Endothelial cell of umbilical vein (primary cell): ENCODE results near the gene FUBP3. TPM values are rescaled to one million over a fixed set of nuclear protein-coding genes. Genes with fewer than 3 reads are reported as not detected.

Experiments
- BruUV-seq: library from RNA; stranded (reverse); fragments of 400-500 nt; replicated peaks from 2 replicates; lab custom pipeline; 2021; lab: Mats Ljungman, UMichigan
- CTCF ChIA-PET: fragments of 300-600, 350-600 bp; sonication (Branson Sonifier 250); formaldehyde crosslinking; loops from one replicate; lab custom pipeline; 2021; ENCODE audit warnings: antibody characterized with exemption, inconsistent platforms; lab: Charles Lee
- POLR2A ChIA-PET: fragments of 300-600, 350-600 bp; sonication (Branson Sonifier 250); formaldehyde crosslinking; loops from one replicate; lab custom pipeline; 2021; ENCODE audit warnings: antibody characterized with exemption, inconsistent platforms; lab: Charles Lee
- DNase-seq: peaks from one replicate; pipeline ENCODE4 v3.0.0-alpha.2; 2011; ENCODE audit warnings: low read depth, low spot score
- FAIRE-seq: peaks from 2 replicates; lab custom pipeline; 2011; peaks lifted over from hg19 to GRCh38; lab: Jason Lieb, UNC
- H2AFZ ChIP-seq: 2 replicates; pipeline ENCODE4 v1.6.0; 2012; ENCODE audit warnings: low read depth, low read length, control low read depth, inconsistent platforms
- H3K27ac ChIP-seq: 2 replicates; pipeline ENCODE4 v1.5.1; 2011; ENCODE audit warnings: low read depth, mild to moderate bottlenecking, control low read depth, low read length, moderate library complexity; ENCODE audit not compliant: insufficient read depth
- H3K27me3 ChIP-seq, 2 experiments: 2 replicates each; pipeline versions ENCODE4 v1.6.0 to v1.6.1; 2011; ENCODE audit warnings: low read length in 2 of 2, mixed read lengths in 1 of 2; ENCODE audit not compliant: control insufficient read depth in 2 of 2, insufficient read depth in 2 of 2
- H3K36me3 ChIP-seq, 2 experiments: 2 replicates in 1 of 2; 3 replicates in 1 of 2; pipeline ENCODE4 v1.5.1; 2011; ENCODE audit warnings: low read length in 2 of 2, mild to moderate bottlenecking in 1 of 2, moderate library complexity in 1 of 2; ENCODE audit not compliant: control insufficient read depth in 2 of 2, insufficient read depth in 2 of 2; ENCODE audit errors: extremely low read depth in 1 of 2
- H3K4me1 ChIP-seq: 3 replicates; pipeline ENCODE4 v1.5.1; 2011; ENCODE audit warnings: mild to moderate bottlenecking, low read length; ENCODE audit not compliant: control insufficient read depth, insufficient read depth; ENCODE audit errors: extremely low read depth
- H3K4me2 ChIP-seq: 2 replicates; pipeline ENCODE4 v1.6.1; 2011; ENCODE audit warnings: low read length, control low read depth, mixed read lengths; ENCODE audit not compliant: insufficient read depth
- H3K4me3 ChIP-seq, 3 experiments: fragments of 200-600 bp in 1 of 3; sonication (generic), shearing (Covaris generic) in 1 of 3; replicated peaks in 1 of 3; 2 replicates each; pipeline ENCODE4 v1.5.1; 2011 to 2016; ENCODE audit warnings: control low read depth in 3 of 3, low read length in 3 of 3, mild to moderate bottlenecking in 2 of 3, inconsistent platforms in 1 of 3, low read depth in 1 of 3, moderate library complexity in 1 of 3; ENCODE audit not compliant: insufficient read depth in 1 of 3
- H3K79me2 ChIP-seq: 2 replicates; pipeline ENCODE4 v1.6.0; 2012; ENCODE audit warnings: low read length, inconsistent platforms; ENCODE audit not compliant: control insufficient read depth, insufficient read depth
- H3K9ac ChIP-seq: replicated peaks from 2 replicates; pipeline ENCODE3; 2011; ENCODE audit warnings: low read length, control low read depth; ENCODE audit not compliant: insufficient read depth; ENCODE audit errors: extremely low read depth
- H3K9me1 ChIP-seq: replicated peaks from 3 replicates; pipeline ENCODE4 v1.6.0; 2011; ENCODE audit warnings: mild to moderate bottlenecking, low read length; ENCODE audit not compliant: control insufficient read depth, insufficient read depth; ENCODE audit errors: extremely low read depth
- H3K9me3 ChIP-seq: replicated peaks from 2 replicates; pipeline ENCODE4 v1.5.1; 2012; ENCODE audit warnings: low read length, inconsistent platforms; ENCODE audit not compliant: control insufficient read depth, insufficient read depth
- H4K20me1 ChIP-seq: replicated peaks from 2 replicates; pipeline ENCODE3; 2011; ENCODE audit warnings: mild to moderate bottlenecking, low read length; ENCODE audit not compliant: control insufficient read depth, insufficient read depth; ENCODE audit errors: extremely low read depth
- CTCF ChIP-seq, 2 donors: IDR thresholded peaks; 1 replicate in 1 of 2; 2 replicates in 1 of 2; pipeline ENCODE4 v1.5.1; 2011; ENCODE audit warnings: low read length in 2 of 2, mild to moderate bottlenecking in 2 of 2, moderate library complexity in 2 of 2, control low read depth in 1 of 2, inconsistent platforms in 1 of 2, low read depth in 1 of 2; ENCODE audit not compliant: insufficient read depth in 1 of 2; ENCODE audit errors: extremely low read depth in 1 of 2
- EZH2 ChIP-seq: IDR thresholded peaks from 2 replicates; pipeline ENCODE4 v1.6.1; 2012; ENCODE audit warnings: borderline replicate concordance, low read depth, mild to moderate bottlenecking, moderate library complexity, low read length, inconsistent platforms; ENCODE audit not compliant: severe bottlenecking
- FOS ChIP-seq: IDR thresholded peaks from 2 replicates; pipeline ENCODE4 v1.6.1; 2011; ENCODE audit warnings: mild to moderate bottlenecking, low read length, moderate library complexity, borderline replicate concordance; ENCODE audit not compliant: insufficient read depth
- GATA2 ChIP-seq: IDR thresholded peaks from 2 replicates; pipeline ENCODE4 v1.7.0; 2011; ENCODE audit warnings: low read depth, mild to moderate bottlenecking, moderate library complexity, mixed read lengths, low read length; ENCODE audit not compliant: insufficient read length, insufficient read depth
- JUN ChIP-seq: IDR thresholded peaks from 2 replicates; pipeline ENCODE4 v1.6.1; 2011; ENCODE audit warnings: borderline replicate concordance, low read depth; ENCODE audit not compliant: insufficient read length, insufficient read depth
- MAX ChIP-seq: IDR thresholded peaks from 2 replicates; pipeline ENCODE4 v1.6.1; 2011; ENCODE audit not compliant: insufficient read depth, insufficient read length
- MYC ChIP-seq: IDR thresholded peaks from one replicate; pipeline ENCODE4 v1.6.1; 2011; ENCODE audit warnings: mild to moderate bottlenecking, low read depth, low read length
- POLR2A ChIP-seq: IDR thresholded peaks from 2 replicates; pipeline ENCODE4 v1.6.1; 2012; ENCODE audit warnings: low read depth, mild to moderate bottlenecking, control low read depth, low read length
- POLR2AphosphoS5 ChIP-seq: IDR thresholded peaks from 2 replicates; pipeline ENCODE4 v1.6.1; 2012; ENCODE audit warnings: low read depth, mild to moderate bottlenecking, control low read depth, low read length, moderate library complexity; ENCODE audit not compliant: insufficient read depth
- dilution Hi-C: fragments of 300-500 bp; cut with MboI; formaldehyde crosslinking; loops from one replicate; pipeline ENCODE4 v1.15.0; 2019; ENCODE audit warnings: low sequenced_read_pairs; ENCODE audit not compliant: extremely low pct_ligation_motif_present
- intact Hi-C: fragments of 100-400 bp; cut with micrococcal nuclease; formaldehyde crosslinking; loops from one replicate; pipeline ENCODE4 v1.10.0; 2022
- polyA plus RNA-seq, 4 experiments: library from polyadenylated mRNA; depleted of rRNA in 3 of 4; stranded (reverse) in 3 of 4; unstranded in 1 of 4; fragments of >200 nt; gene quantifications; 2 replicates each; pipeline versions ENCODE4 v1.2.1 to v1.2.3, GENCODE V29; 2011 to 2012; ENCODE audit warnings: missing spikeins in 1 of 4
- total RNA-seq: library from RNA; stranded (reverse); gene quantifications from 2 replicates; pipeline ENCODE4 v1.2.3, GENCODE V29; 2021

The FUBP3 gene
- total and polyA plus RNA-seq, 2 donors (not counting 3 experiments of a cell fraction or from before 2014, with no cell fraction given): 19.4 to 50.9 TPM

GRCh38 chr9:130549093-130549735, 30.2 kb upstream of the FUBP3 start:
- Histone ChIP-seq H3K9me3 (no peaks in the 10 kb centered on the region), H3K79me2 (no peaks in the 10 kb centered on the region), H2AFZ (no peak overlapping the region), H3K27ac (no peak overlapping the region), H3K27me3 (peaks cover 0 to 2% of the 10 kb centered on the region in 2 experiments), H3K4me1 (no peaks in the 10 kb centered on the region), H3K4me2 (no peak overlapping the region), H3K9ac (no peak overlapping the region), H3K36me3 (no peaks in the 10 kb centered on the region), H3K4me3 (no peak overlapping the region), H4K20me1 (no peaks in the 10 kb centered on the region), H3K9me1 (no peaks in the 10 kb centered on the region)
- FAIRE-seq (no peak), DNase-seq (no peak)
- CTCF ChIA-PET: no interaction called here
- TF ChIP-seq MAX (no peak), MYC (no peak), CTCF (IDR thresholded peaks at IDR 0.05; ENCODE audit: extremely low read depth in 1 of 2, insufficient read depth in 1 of 2, low read depth in 1 of 2, low read length in 2 of 2) (no peak), POLR2A (no peak), GATA2 (no peak), POLR2AphosphoS5 (no peak), FOS (no peak), EZH2 (no peak), JUN (no peak)
- dilution Hi-C loops: no loop called here
- intact Hi-C loops: no loop called here
- POLR2A ChIA-PET: no interaction called here
- no TSS peak for BruUV-seq
